H9 (cell line): Measurements from ENCODE around the gene CSMD2. TPM values are rescaled to one million over a fixed set of nuclear protein-coding genes. Genes with fewer than 3 reads are reported as not detected.

Experiments used
- DNase-seq: peaks from one replicate; pipeline ENCODE4 v3.0.0-alpha.2; 2017
- H2AFZ ChIP-seq: one replicate; pipeline ENCODE4 v1.6.1; 2013; ENCODE audit warnings: mild to moderate bottlenecking, low read length, control low read depth, moderate library complexity
- H2AK5ac ChIP-seq: 2 replicates; pipeline ENCODE4 v1.6.1; 2013; ENCODE audit warnings: low read length, control low read depth, mixed read lengths; ENCODE audit not compliant: insufficient read length
- H2BK120ac ChIP-seq: one replicate; pipeline ENCODE4 v1.6.1; 2013; ENCODE audit warnings: low read depth, mild to moderate bottlenecking, low read length, control low read depth, inconsistent platforms; ENCODE audit not compliant: poor library complexity, severe bottlenecking
- H2BK12ac ChIP-seq: 2 replicates; pipeline ENCODE4 v1.6.1; 2013; ENCODE audit warnings: low read length, control low read depth, mixed read lengths, low read depth; ENCODE audit not compliant: insufficient read length
- H2BK15ac ChIP-seq: 2 replicates; pipeline ENCODE4 v1.6.1; 2013; ENCODE audit warnings: low read depth, low read length, control low read depth
- H2BK20ac ChIP-seq: one replicate; pipeline ENCODE4 v1.6.1; 2013; ENCODE audit warnings: low read depth, mild to moderate bottlenecking, low read length, control low read depth, inconsistent platforms; ENCODE audit not compliant: poor library complexity, severe bottlenecking
- H2BK5ac ChIP-seq: 2 replicates; pipeline ENCODE4 v1.6.1; 2013; ENCODE audit warnings: low read length, control low read depth, mixed read lengths; ENCODE audit not compliant: insufficient read length
- H3K14ac ChIP-seq: 2 replicates; pipeline ENCODE4 v1.6.1; 2013; ENCODE audit warnings: low read length, control low read depth; ENCODE audit not compliant: insufficient read depth
- H3K18ac ChIP-seq: 2 replicates; pipeline ENCODE4 v1.6.1; 2013; ENCODE audit warnings: low read depth, mild to moderate bottlenecking, mixed read lengths, low read length, control low read depth; ENCODE audit not compliant: insufficient read length
- H3K23ac ChIP-seq: 2 replicates; pipeline ENCODE4 v1.6.1; 2013; ENCODE audit warnings: low read length, control low read depth, mixed read lengths, low read depth; ENCODE audit not compliant: insufficient read length
- H3K23me2 ChIP-seq: 2 replicates; pipeline ENCODE4 v1.6.1; 2013; ENCODE audit warnings: low read depth, mild to moderate bottlenecking, mixed read lengths, low read length, control low read depth; ENCODE audit not compliant: insufficient read length, poor library complexity, severe bottlenecking
- H3K27ac ChIP-seq: 2 replicates; pipeline ENCODE4 v1.5.1; 2013; ENCODE audit warnings: low read length, control low read depth, mixed read lengths, low read depth; ENCODE audit not compliant: insufficient read length
- H3K27me3 ChIP-seq: 2 replicates; pipeline ENCODE4 v1.6.1; 2013; ENCODE audit warnings: low read length, control low read depth, inconsistent platforms; ENCODE audit not compliant: insufficient read depth
- H3K4ac ChIP-seq: 2 replicates; pipeline ENCODE4 v1.6.1; 2013; ENCODE audit warnings: low read depth, mild to moderate bottlenecking, control low read depth, inconsistent platforms, low read length, moderate library complexity
- H3K4me1 ChIP-seq: 2 replicates; pipeline ENCODE4 v1.6.1; 2013; ENCODE audit warnings: low read length, control low read depth, inconsistent platforms; ENCODE audit not compliant: insufficient read depth
- H3K4me2 ChIP-seq: 2 replicates; pipeline ENCODE4 v1.6.1; 2013; ENCODE audit warnings: low read length, control low read depth, mixed read lengths; ENCODE audit not compliant: insufficient read length, insufficient read depth
- H3K56ac ChIP-seq: 2 replicates; pipeline ENCODE4 v1.6.1; 2013; ENCODE audit warnings: low read depth, mild to moderate bottlenecking, mixed read lengths, low read length, control low read depth; ENCODE audit not compliant: insufficient read length
- H3K79me1 ChIP-seq: 2 replicates; pipeline ENCODE4 v1.6.1; 2013; ENCODE audit warnings: low read depth, mild to moderate bottlenecking, moderate library complexity, low read length, control low read depth, inconsistent platforms; ENCODE audit not compliant: insufficient read depth, poor library complexity, severe bottlenecking
- H3K79me2 ChIP-seq: 2 replicates; pipeline ENCODE4 v1.6.1; 2013; ENCODE audit warnings: low read length, control low read depth, inconsistent platforms; ENCODE audit not compliant: insufficient read depth
- H3K9ac ChIP-seq: 2 replicates; pipeline ENCODE4 v1.6.1; 2013; ENCODE audit warnings: low read length, control low read depth, mixed read lengths; ENCODE audit not compliant: insufficient read length; ENCODE audit errors: extremely low read depth
- H3K9me3 ChIP-seq: one replicate; pipeline ENCODE4 v1.6.1; 2013; ENCODE audit warnings: low read depth, low read length, inconsistent platforms; ENCODE audit not compliant: control insufficient read depth
- H3T11ph ChIP-seq: one replicate; pipeline ENCODE4 v1.6.1; 2013; ENCODE audit warnings: mild to moderate bottlenecking, low read length, control low read depth, inconsistent platforms
- H4K20me1 ChIP-seq: one replicate; pipeline ENCODE4 v1.6.1; 2013; ENCODE audit not compliant: control insufficient read depth, insufficient read length, insufficient read depth
- H4K5ac ChIP-seq: 2 replicates; pipeline ENCODE4 v1.6.1; 2013; ENCODE audit warnings: low read depth, mild to moderate bottlenecking, mixed read lengths, low read length, control low read depth; ENCODE audit not compliant: insufficient read length
- H4K8ac ChIP-seq: replicated peaks from 2 replicates; pipeline ENCODE4 v1.6.1; 2013; ENCODE audit warnings: low read length, control low read depth, mixed read lengths, low read depth; ENCODE audit not compliant: insufficient read length
- H4K91ac ChIP-seq: 2 replicates; pipeline ENCODE4 v1.6.1; 2013; ENCODE audit warnings: low read depth, mild to moderate bottlenecking, moderate library complexity, mixed read lengths, low read length, control low read depth; ENCODE audit not compliant: insufficient read length
- H3K27ac Mint-ChIP-seq, 3 experiments: 2 replicates in 2 of 3; 3 replicates in 1 of 3; pipeline ENCODE4 v1.8.0; 2020 to 2021; ENCODE audit warnings: mixed read lengths in 3 of 3, mild to moderate bottlenecking in 1 of 3, moderate library complexity in 1 of 3
- H3K27me3 Mint-ChIP-seq: 2 replicates; pipeline ENCODE4 v1.8.0; 2021; ENCODE audit warnings: low read depth, mild to moderate bottlenecking, moderate library complexity, mixed read lengths
- H3K36me3 Mint-ChIP-seq, 3 experiments: 2 replicates in 2 of 3; 3 replicates in 1 of 3; pipeline ENCODE4 v1.8.0; 2020 to 2021; ENCODE audit warnings: low read depth in 3 of 3, mixed read lengths in 3 of 3; ENCODE audit not compliant: insufficient read depth in 1 of 3
- H3K4me1 Mint-ChIP-seq, 2 experiments: 2 replicates each; pipeline ENCODE4 v1.8.0; 2020; ENCODE audit warnings: mixed read lengths in 2 of 2
- H3K4me3 Mint-ChIP-seq, 2 experiments: 2 replicates in 1 of 2; 3 replicates in 1 of 2; pipeline ENCODE4 v1.8.0; 2020 to 2021; ENCODE audit warnings: mild to moderate bottlenecking in 2 of 2, mixed read lengths in 2 of 2, moderate library complexity in 1 of 2
- H3K9me3 Mint-ChIP-seq, 2 experiments: 2 replicates in 1 of 2; 3 replicates in 1 of 2; pipeline ENCODE4 v1.8.0; 2020; ENCODE audit warnings: mild to moderate bottlenecking in 2 of 2, mixed read lengths in 2 of 2, moderate library complexity in 1 of 2
- WGBS: extraction: QIAGEN DNeasy Blood & Tissue Kit; methylation state at CpG from one replicate; pipeline ENCODE4 v1.1.7; 2013; ENCODE audit warnings: missing lambda C conversion rate, low lambda C conversion rate, mixed read lengths; ENCODE audit not compliant: insufficient read length; ENCODE audit errors: extremely low coverage; 5-methylcytosine and 5-hydroxymethylcytosine counted together
- total RNA-seq: library from RNA; stranded (reverse); gene quantifications from 2 replicates; pipeline ENCODE4 v1.2.1, GENCODE V29; 2021
- TF ChIP-seq, protein P1 (sequence below): fragments of 200-600 bp; sonication (generic); conservative IDR thresholded peaks from 3 replicates; pipeline ENCODE4 v1.8.0; 2021; ENCODE audit warnings: antibody characterized with exemption, mild to moderate bottlenecking

CSMD2 gene
- total RNA-seq, 1 experiment from 2014 or later, result 6.4 TPM

DNA sequence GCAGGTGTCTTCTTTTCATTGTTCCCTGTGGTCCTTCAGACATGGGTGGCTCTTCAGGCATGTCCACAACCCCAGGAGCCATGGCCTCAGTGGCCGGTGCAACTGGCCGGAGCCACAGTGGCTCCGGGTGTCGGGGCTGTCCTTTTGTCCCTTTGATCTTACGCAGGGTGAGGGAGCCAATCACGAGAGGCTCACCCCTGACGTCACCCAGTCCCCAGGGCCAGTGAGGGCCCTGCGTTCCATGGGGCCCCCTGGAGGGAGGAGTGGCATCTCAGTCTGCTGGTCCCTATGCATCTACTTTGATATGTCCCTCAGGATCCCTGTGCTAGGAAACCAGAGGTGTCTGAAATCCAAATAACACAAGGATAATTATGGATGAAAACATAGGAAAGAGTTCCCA, 663.3 kb downstream of the CSMD2 start:
- no CpG with 5 or more reads among the region's 8 CpGs for WGBS
- no peak for DNase-seq
- Histone ChIP-seq H3K23ac (no peak overlapping the region), H3K14ac (no peak overlapping the region), H2BK15ac (no peak overlapping the region), H3K9ac (no peak overlapping the region), H3K56ac (no peak overlapping the region), H3K18ac (no peak overlapping the region), H3K79me2 (no peaks in the 10 kb centered on the region), H2BK120ac (no peak overlapping the region), H2AK5ac (no peak overlapping the region), H3K4ac (no peak overlapping the region), H4K5ac (no peak overlapping the region), H2BK12ac (no peak overlapping the region), H4K8ac (no peak overlapping the region), H3K27ac (no peak overlapping the region), H3K27me3 (no peaks in the 10 kb centered on the region), H3K79me1 (no peaks in the 10 kb centered on the region), H3K23me2 (no peaks in the 10 kb centered on the region), H2BK20ac (no peak overlapping the region), H2AFZ (no peak overlapping the region), H3T11ph (no peak overlapping the region), H4K91ac (no peak overlapping the region), H2BK5ac (no peak overlapping the region), H3K9me3 (no peaks in the 10 kb centered on the region), H3K4me1 (no peaks in the 10 kb centered on the region), H4K20me1 (no peaks in the 10 kb centered on the region), H3K4me2 (no peak overlapping the region)
- H3K4me3 Mint-ChIP-seq, result no peak overlapping the region
- peaks cover 0 to 16% (median 14%) of the 10 kb centered on the region in 3 experiments; a peak in 5 of 7 replicates for H3K36me3 Mint-ChIP-seq
- no peak overlapping the region for H3K27ac Mint-ChIP-seq
- H3K9me3 Mint-ChIP-seq, result peaks cover 0 to 14% of the 10 kb centered on the region in 2 experiments; a peak in 4 of 5 replicates
- TF ChIP-seq, protein P1, sequence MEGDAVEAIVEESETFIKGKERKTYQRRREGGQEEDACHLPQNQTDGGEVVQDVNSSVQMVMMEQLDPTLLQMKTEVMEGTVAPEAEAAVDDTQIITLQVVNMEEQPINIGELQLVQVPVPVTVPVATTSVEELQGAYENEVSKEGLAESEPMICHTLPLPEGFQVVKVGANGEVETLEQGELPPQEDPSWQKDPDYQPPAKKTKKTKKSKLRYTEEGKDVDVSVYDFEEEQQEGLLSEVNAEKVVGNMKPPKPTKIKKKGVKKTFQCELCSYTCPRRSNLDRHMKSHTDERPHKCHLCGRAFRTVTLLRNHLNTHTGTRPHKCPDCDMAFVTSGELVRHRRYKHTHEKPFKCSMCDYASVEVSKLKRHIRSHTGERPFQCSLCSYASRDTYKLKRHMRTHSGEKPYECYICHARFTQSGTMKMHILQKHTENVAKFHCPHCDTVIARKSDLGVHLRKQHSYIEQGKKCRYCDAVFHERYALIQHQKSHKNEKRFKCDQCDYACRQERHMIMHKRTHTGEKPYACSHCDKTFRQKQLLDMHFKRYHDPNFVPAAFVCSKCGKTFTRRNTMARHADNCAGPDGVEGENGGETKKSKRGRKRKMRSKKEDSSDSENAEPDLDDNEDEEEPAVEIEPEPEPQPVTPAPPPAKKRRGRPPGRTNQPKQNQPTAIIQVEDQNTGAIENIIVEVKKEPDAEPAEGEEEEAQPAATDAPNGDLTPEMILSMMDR, result no peak
- H3K4me1 Mint-ChIP-seq, result peaks cover 10% of the 10 kb centered on the region in 2 experiments
- no peaks in the 10 kb centered on the region; the same call in none of the 2 replicates for H3K27me3 Mint-ChIP-seq
